Activated CD8-positive, alpha-beta memory T cell treated with anti-CD3 and anti-CD28 coated beads, Interleukin-2, amount 50 U/mL, for 1 hour (primary cell): Measurements from ENCODE around the gene TRPV3.
"Not testable (repeated sequence)": the region's sequence is repeated elsewhere in the genome, so short reads cannot be mapped to it uniquely, and the experiment has no call there.

ENCODE experiments used
- DNase-seq: peaks from one replicate; pipeline ENCODE4 v3.0.0-alpha.2; 2020; ENCODE audit errors: extremely low read depth

Gene TRPV3

GRCh38 chr17:3557768-3558583 is at the start of gene TRPV3:
Gene TRPV3, minus strand, starts transcription at chr17:3557812. Its CDS starts 2,962 bp downstream, at chr17:3554850.
- peak; percentile 10 for DNase-seq

- DNase-seq: no peak
Measured at GRCh38 chr17:3603870-3604259, 46.3 kb upstream of the TRPV3 start.

GRCh38 chr17:3603119-3603869 is 45.7 kb upstream of the TRPV3 start:
- no peak for DNase-seq

- DNase-seq: no peak
Measured at GRCh38 chr17:3602499-3602898, 44.9 kb upstream of the TRPV3 start.

- DNase-seq: no peak
Measured at GRCh38 chr17:3600529-3601205, 43.1 kb upstream of the TRPV3 start.

GRCh38 chr17:3598078-3598477 is 40.5 kb upstream of the TRPV3 start:
- DNase-seq: no peak

GRCh38 chr17:3596804-3597464 is 39.3 kb upstream of the TRPV3 start:
- DNase-seq: no peak

GRCh38 chr17:3594976-3595375 is 37.4 kb upstream of the TRPV3 start:
- DNase-seq: no peak

GRCh38 chr17:3594051-3594800 is 36.6 kb upstream of the TRPV3 start:
- DNase-seq: no peak

GRCh38 chr17:3593384-3593783 is 35.8 kb upstream of the TRPV3 start:
- no peak for DNase-seq

- DNase-seq: no peak
Measured at GRCh38 chr17:3592216-3592860, 34.7 kb upstream of the TRPV3 start.

GRCh38 chr17:3590768-3591167 is 33.2 kb upstream of the TRPV3 start:
- no peak for DNase-seq

GRCh38 chr17:3590231-3590630 is 32.6 kb upstream of the TRPV3 start:
- DNase-seq: no peak

- DNase-seq: no peak
Measured at GRCh38 chr17:3589784-3590183, 32.2 kb upstream of the TRPV3 start.

GRCh38 chr17:3585826-3586225 is 28.2 kb upstream of the TRPV3 start:
- DNase-seq: no peak

GRCh38 chr17:3583456-3583855 is 25.8 kb upstream of the TRPV3 start:
- no peak for DNase-seq

- DNase-seq: no peak
Measured at GRCh38 chr17:3582915-3583314, 25.3 kb upstream of the TRPV3 start.

GRCh38 chr17:3578667-3579066 is 21.1 kb upstream of the TRPV3 start:
- DNase-seq: not testable (repeated sequence)

GRCh38 chr17:3576970-3577369 is 19.4 kb upstream of the TRPV3 start:
- no peak for DNase-seq

GRCh38 chr17:3575511-3575910 is 17.9 kb upstream of the TRPV3 start:
- no peak for DNase-seq

- DNase-seq: no peak
Measured at GRCh38 chr17:3574231-3574630, 16.6 kb upstream of the TRPV3 start.
